ENCODE data around the gene GSTM4. TPM values are rescaled to one million over a fixed set of nuclear protein-coding genes. Genes with fewer than 3 reads are reported as not detected.

Gene GSTM4
- total and polyA plus RNA-seq, 2 of the 8 experiments (the other 6 are each of a cell fraction or from before 2014, with no cell fraction given) = 11.3 to 31.4 TPM

DNA sequence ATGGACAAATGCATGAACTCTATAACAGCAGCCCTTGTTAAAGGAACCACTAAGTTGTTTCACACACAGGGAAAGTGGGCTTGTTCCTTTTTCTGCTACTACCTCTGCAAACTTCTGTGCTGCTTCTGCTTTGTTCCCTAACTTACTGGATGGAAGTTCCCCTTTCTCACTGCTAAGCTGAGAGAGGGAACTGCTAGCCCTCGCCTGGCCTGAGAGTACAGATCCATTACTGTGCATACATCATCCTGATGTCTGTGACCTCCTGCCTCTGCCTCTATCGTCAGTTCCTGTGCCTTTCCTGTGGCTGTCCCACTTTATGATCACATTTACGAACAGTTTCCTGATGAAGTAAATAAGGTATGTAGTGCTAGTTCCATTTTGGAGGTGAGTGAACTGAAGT is 40.0 kb upstream of the GSTM4 start (continued):
- no peak for TF ChIP-seq SIX5 (IDR thresholded peaks at IDR 0.05; ENCODE audit: low read depth, low read length)
